K562 (cell line): ENCODE results near the gene MDC1. TPM values are rescaled to one million over a fixed set of nuclear protein-coding genes. Genes with fewer than 3 reads are reported as not detected.

Experiments used
- ATF1 ChIP-seq, 2 experiments: fragments of 450-650 bp in 1 of 2; IDR thresholded peaks; 2 replicates each; pipeline ENCODE4 v1.6.1; 2016; ENCODE audit warnings: missing compliant biosample characterization in 1 of 2, missing genetic modification characterization in 1 of 2
- CHD1 ChIP-seq: fragments of 200-600 bp; sonication (generic); IDR thresholded peaks from one replicate; pipeline ENCODE4 v1.6.1; 2012; ENCODE audit warnings: mild to moderate bottlenecking, moderate library complexity, low read length, inconsistent platforms
- DACH1 ChIP-seq: fragments of 450-650 bp; IDR thresholded peaks from 2 replicates; pipeline ENCODE4 v1.6.1; 2018; ENCODE audit not compliant: partially characterized antibody
- ELF2 ChIP-seq: fragments of 250-450 bp; sonication (Bioruptor Pico); IDR thresholded peaks from 2 replicates; pipeline ENCODE4 v1.5.0; 2021; ENCODE audit warnings: mild to moderate bottlenecking
- ERF ChIP-seq: fragments of 450-650 bp; formaldehyde crosslinking; IDR thresholded peaks from 2 replicates; pipeline ENCODE4 v1.4.0; 2020; ENCODE audit warnings: mild to moderate bottlenecking, mixed read lengths
- FOXA3 ChIP-seq, 2 experiments: fragments of 450-650 bp in 1 of 2; sonication (generic) in 1 of 2; formaldehyde crosslinking; IDR thresholded peaks in 1 of 2; conservative IDR thresholded peaks in 1 of 2; 2 replicates each; pipeline versions ENCODE4 v1.4.0 to v1.8.0; 2020 to 2022; ENCODE audit warnings: mild to moderate bottlenecking in 2 of 2, missing genetic modification reagents in 1 of 2
- GTF2F1 ChIP-seq: IDR thresholded peaks from 2 replicates; pipeline ENCODE4 v1.6.1; 2011; ENCODE audit warnings: low read depth, low read length, improper control_type of control experiment
- KHSRP ChIP-seq: fragments of 450-650 bp; IDR thresholded peaks from 2 replicates; pipeline ENCODE4 v1.6.1; 2017
- MBD2 ChIP-seq: sonication (generic); IDR thresholded peaks from 2 replicates; pipeline ENCODE4 v1.6.1; 2016; ENCODE audit warnings: low read depth, borderline replicate concordance
- NCOA4 ChIP-seq: fragments of 450-650 bp; IDR thresholded peaks from 2 replicates; pipeline ENCODE4 v1.6.1; 2018; ENCODE audit warnings: mild to moderate bottlenecking; ENCODE audit not compliant: partially characterized antibody
- NONO ChIP-seq, 2 experiments: fragments of 200-400 bp in 1 of 2; fragments of 450-650 bp in 1 of 2; formaldehyde crosslinking in 1 of 2; IDR thresholded peaks; 2 replicates each; pipeline ENCODE4 v1.6.1; 2017; ENCODE audit warnings: low read depth in 2 of 2, mild to moderate bottlenecking in 2 of 2, moderate library complexity in 2 of 2, low read length in 1 of 2
- RB1 ChIP-seq: fragments of 450-650 bp; IDR thresholded peaks from 2 replicates; pipeline ENCODE4 v1.6.1; 2017; ENCODE audit warnings: low read depth, mild to moderate bottlenecking
- SAFB2 ChIP-seq: fragments of 200-400 bp; formaldehyde crosslinking; IDR thresholded peaks from 2 replicates; pipeline ENCODE4 v1.6.1; 2018; ENCODE audit warnings: borderline replicate concordance, low read length, low read depth, moderate library complexity; ENCODE audit not compliant: severe bottlenecking
- SMAD4 ChIP-seq: fragments of 250-450 bp; sonication (Bioruptor Pico); conservative IDR thresholded peaks from 2 replicates; pipeline ENCODE4 v1.8.0; 2021; ENCODE audit warnings: inconsistent platforms, mild to moderate bottlenecking, moderate library complexity
- TEAD1 ChIP-seq, 2 experiments: fragments of 450-650 bp in 1 of 2; sonication (generic) in 1 of 2; formaldehyde crosslinking; IDR thresholded peaks; 2 replicates each; pipeline versions ENCODE4 v1.4.0 to v1.8.0; 2020 to 2022; ENCODE audit warnings: mild to moderate bottlenecking in 2 of 2, missing genetic modification reagents in 1 of 2
- TEAD4 ChIP-seq, 2 experiments: sonication (generic) in 1 of 2; formaldehyde crosslinking in 1 of 2; IDR thresholded peaks; 2 replicates each; pipeline versions ENCODE4 v1.6.1 to v1.8.0; 2012 to 2022; ENCODE audit warnings: borderline replicate concordance in 1 of 2, inconsistent platforms in 1 of 2, low read length in 1 of 2, mild to moderate bottlenecking in 1 of 2, missing genetic modification reagents in 1 of 2
- ZBTB49 ChIP-seq: sonication (generic); formaldehyde crosslinking; IDR thresholded peaks from 2 replicates; pipeline ENCODE4 v1.8.0; 2022; ENCODE audit warnings: missing genetic modification reagents, mild to moderate bottlenecking, borderline replicate concordance
- ZC3H4 ChIP-seq: sonication (generic); formaldehyde crosslinking; IDR thresholded peaks from 2 replicates; pipeline ENCODE4 v1.9.0; 2021; ENCODE audit warnings: missing genetic modification reagents, borderline replicate concordance
- ZFP1 ChIP-seq: fragments of 450-650 bp; formaldehyde crosslinking; IDR thresholded peaks from 2 replicates; pipeline ENCODE4 v1.4.0; 2020; ENCODE audit warnings: mild to moderate bottlenecking, mixed read lengths
- ZNF766 ChIP-seq: fragments of 200-800 bp; sonication (Bioruptor generic); conservative IDR thresholded peaks from 2 replicates; pipeline ENCODE4 v1.6.1; 2016; ENCODE audit warnings: missing genetic modification characterization, missing compliant biosample characterization
- polyA plus RNA-seq, 8 experiments: library from polyadenylated mRNA; depleted of rRNA in 4 of 8; stranded (reverse) in 5 of 8; unstranded in 3 of 8; fragments of >200 nt; fragmentation: Nextera tagmentation in 2 of 8; fragmentation: Illumina TruSeq in 1 of 8; extraction: Ambion mirVana in 2 of 8; extraction: Trizol in 1 of 8; gene quantifications; 2 replicates each; pipeline versions ENCODE4 v1.2.1 to v1.2.3, GENCODE V29; 2011 to 2014; ENCODE audit warnings: inconsistent platforms in 1 of 8, missing spikeins in 1 of 8
- total RNA-seq, 7 experiments: library from RNA; depleted of rRNA in 6 of 7; stranded (reverse); fragments of >200 nt in 6 of 7; fragmentation: Illumina TruSeq in 2 of 7; extraction: Trizol in 2 of 7; gene quantifications; 2 replicates each; pipeline versions ENCODE4 v1.2.1 to v1.2.3, GENCODE V29; 2011 to 2021; ENCODE audit warnings: low replicate concordance in 1 of 7

Gene MDC1
- total and polyA plus RNA-seq, 9 of the 15 experiments (the other 6 are each of a cell fraction or from before 2014, with no cell fraction given): 8.2 to 114 (median 20.0) TPM

- TF ChIP-seq ZFP1 (CRISPR knock-in tag): no peak
- no peak for TF ChIP-seq MBD2
- TF ChIP-seq CHD1: no peak
- TF ChIP-seq ZNF766 (CRISPR knock-in tag): no peak
- TF ChIP-seq ZBTB49 (CRISPR knock-in tag): no peak
- TF ChIP-seq NONO (IDR thresholded peaks at IDR 0.05; ENCODE audit: low read depth in 2 of 2, low read length in 1 of 2): no peak
- 0 out of 2 replicates have a peak, but pooled peaks have one; percentile 16 for TF ChIP-seq ELF2 (CRISPR knock-in tag)
- no peak for TF ChIP-seq DACH1
- no peak for TF ChIP-seq ERF (CRISPR knock-in tag)
- no peak for TF ChIP-seq ATF1 (CRISPR knock-in tag; IDR thresholded peaks at IDR 0.05)
- no peak for TF ChIP-seq ATF1 (tag; IDR thresholded peaks at IDR 0.05)
- TF ChIP-seq GTF2F1: no peak
- 0 out of 2 replicates have a peak, but pooled peaks have one; percentile 44 for TF ChIP-seq ZC3H4 (CRISPR knock-in tag)
- no peak for TF ChIP-seq TEAD4 (IDR thresholded peaks at IDR 0.05; ENCODE audit: low read length)
- TF ChIP-seq TEAD4 (CRISPR knock-in tag; IDR thresholded peaks at IDR 0.05; ENCODE audit: borderline replicate concordance): peak; percentile 48; the same call in 1 of the 2 replicates
- no peak for TF ChIP-seq SMAD4 (CRISPR knock-in tag)
- TF ChIP-seq KHSRP: no peak
- TF ChIP-seq NCOA4: no peak
- TF ChIP-seq SAFB2: no peak
- no peak for TF ChIP-seq RB1
- TF ChIP-seq FOXA3 (CRISPR knock-in tag; conservative IDR thresholded peaks at IDR 0.05 in 1 of 2, IDR thresholded peaks at IDR 0.05 in 1 of 2): peak in 1 of 2 experiments; percentile 71; a peak in 2 of 4 replicates
- 0 out of 4 replicates have a peak, but pooled peaks of 1 of the 2 experiments have one; percentile 59 for TF ChIP-seq TEAD1 (CRISPR knock-in tag; IDR thresholded peaks at IDR 0.05)
Measured at GRCh38 chr6:30683183-30683979, 33.7 kb downstream of the MDC1 start (continued).
